Astrocyte (in vitro differentiated cells and primary cell): ENCODE data around the gene GRIA1. TPM values are rescaled to one million over a fixed set of nuclear protein-coding genes. Genes with fewer than 3 reads are reported as not detected.

Source experiments
- DNase-seq: peaks from one replicate; pipeline ENCODE4 v3.0.0-alpha.2; 2010; ENCODE audit warnings: low read depth
- FAIRE-seq: peaks from 2 replicates; lab custom pipeline; 2011; peaks lifted over from hg19 to GRCh38; lab: Jason Lieb, UNC
- H2AFZ ChIP-seq: 2 replicates; pipeline ENCODE4 v1.6.0; 2012; ENCODE audit warnings: low read depth, low read length, inconsistent platforms
- H3K27ac ChIP-seq: 2 replicates; pipeline ENCODE4 v1.5.1; 2011; ENCODE audit warnings: low read depth, low read length, inconsistent platforms
- H3K27me3 ChIP-seq: 2 replicates; pipeline ENCODE4 v1.6.0; 2011; ENCODE audit warnings: low read length, inconsistent platforms; ENCODE audit not compliant: insufficient read depth
- H3K36me3 ChIP-seq: 2 replicates; pipeline ENCODE4 v1.5.1; 2011; ENCODE audit warnings: low read length, inconsistent platforms; ENCODE audit not compliant: insufficient read depth
- H3K4me1 ChIP-seq: 2 replicates; pipeline ENCODE4 v1.5.1; 2011; ENCODE audit warnings: low read length, inconsistent platforms; ENCODE audit not compliant: insufficient read depth
- H3K4me2 ChIP-seq: 2 replicates; pipeline ENCODE4 v1.6.0; 2012; ENCODE audit warnings: low read length, inconsistent platforms
- H3K4me3 ChIP-seq: 2 replicates; pipeline ENCODE4 v1.5.1; 2011; ENCODE audit warnings: low read depth, mild to moderate bottlenecking, low read length, inconsistent platforms; ENCODE audit not compliant: insufficient read depth
- H3K79me2 ChIP-seq: 2 replicates; pipeline ENCODE4 v1.6.0; 2012; ENCODE audit warnings: mild to moderate bottlenecking, low read length, inconsistent platforms; ENCODE audit not compliant: insufficient read depth
- H3K9ac ChIP-seq: 2 replicates; pipeline ENCODE4 v1.6.0; 2012; ENCODE audit warnings: mild to moderate bottlenecking, low read length, inconsistent platforms
- H3K9me3 ChIP-seq: 2 replicates; pipeline ENCODE4 v1.5.1; 2012; ENCODE audit warnings: low read depth, mild to moderate bottlenecking, low read length, inconsistent platforms; ENCODE audit not compliant: insufficient read depth
- H4K20me1 ChIP-seq: 2 replicates; pipeline ENCODE4 v1.6.0; 2012; ENCODE audit warnings: low read length, inconsistent platforms; ENCODE audit not compliant: insufficient read depth
- H3K27ac Mint-ChIP-seq: one replicate; pipeline ENCODE4 v1.8.0; 2021; ENCODE audit warnings: mild to moderate bottlenecking, mixed read lengths; ENCODE audit not compliant: unreplicated experiment
- H3K27me3 Mint-ChIP-seq: one replicate; pipeline ENCODE4 v1.8.0; 2021; ENCODE audit warnings: low read depth, mixed read lengths; ENCODE audit not compliant: unreplicated experiment
- H3K36me3 Mint-ChIP-seq: one replicate; pipeline ENCODE4 v1.8.0; 2021; ENCODE audit warnings: low read depth, mixed read lengths; ENCODE audit not compliant: unreplicated experiment
- H3K4me1 Mint-ChIP-seq: one replicate; pipeline ENCODE4 v1.8.0; 2021; ENCODE audit warnings: low read depth, mixed read lengths; ENCODE audit not compliant: unreplicated experiment
- H3K4me3 Mint-ChIP-seq: one replicate; pipeline ENCODE4 v1.8.0; 2021; ENCODE audit warnings: mild to moderate bottlenecking, moderate library complexity, mixed read lengths; ENCODE audit not compliant: unreplicated experiment
- H3K9me3 Mint-ChIP-seq: one replicate; pipeline ENCODE4 v1.8.0; 2021; ENCODE audit warnings: mild to moderate bottlenecking, mixed read lengths; ENCODE audit not compliant: unreplicated experiment
- CTCF ChIP-seq: IDR thresholded peaks from 2 replicates; pipeline ENCODE4 v1.5.1; 2011; ENCODE audit warnings: low read depth, mild to moderate bottlenecking, inconsistent platforms, low read length, moderate library complexity; ENCODE audit not compliant: insufficient read depth
- EZH2 ChIP-seq: IDR thresholded peaks from 2 replicates; pipeline ENCODE4 v1.6.1; 2012; ENCODE audit warnings: mild to moderate bottlenecking, low read length, inconsistent platforms; ENCODE audit not compliant: insufficient read depth
- total RNA-seq: library from RNA; stranded (reverse); gene quantifications from 2 replicates; pipeline ENCODE4 v1.2.1, GENCODE V29; 2021

GRIA1 gene
- total RNA-seq, 1 donor from 2014 or later: 5.4 TPM

GRCh38 chr5:153765987-153766386 lies 275.5 kb downstream of the GRIA1 start:
- Mint-ChIP-seq H3K27ac (no peak overlapping the region), H3K27me3 (peaks cover 3% of the 10 kb centered on the region), H3K9me3 (peaks cover 4% of the 10 kb centered on the region), H3K36me3 (peaks cover 2% of the 10 kb centered on the region), H3K4me1 (no peaks in the 10 kb centered on the region), H3K4me3 (no peak overlapping the region)
- no peak overlapping the region for H3K9ac ChIP-seq
- no peak for TF ChIP-seq CTCF
- no peak for TF ChIP-seq EZH2
- no peak overlapping the region for H3K27ac ChIP-seq
- no peaks in the 10 kb centered on the region for H3K79me2 ChIP-seq
- H2AFZ ChIP-seq: no peak overlapping the region
- H3K9me3 ChIP-seq: no peaks in the 10 kb centered on the region
- H3K4me2 ChIP-seq: no peak overlapping the region
- no peak overlapping the region for H3K4me3 ChIP-seq
- no peaks in the 10 kb centered on the region for H3K4me1 ChIP-seq
- DNase-seq: no peak
- no peaks in the 10 kb centered on the region for H4K20me1 ChIP-seq
- no peaks in the 10 kb centered on the region for H3K36me3 ChIP-seq
- FAIRE-seq: no peak
- no peaks in the 10 kb centered on the region for H3K27me3 ChIP-seq

- no peak overlapping the region for H3K4me2 ChIP-seq
- FAIRE-seq (no peak), DNase-seq (no peak)
- no peak overlapping the region for H2AFZ ChIP-seq
- Mint-ChIP-seq H3K4me3 (no peak overlapping the region), H3K27me3 (peaks cover 5% of the 10 kb centered on the region), H3K4me1 (no peaks in the 10 kb centered on the region), H3K36me3 (peaks cover 2% of the 10 kb centered on the region), H3K27ac (no peak overlapping the region), H3K9me3 (peaks cover 4% of the 10 kb centered on the region)
- no peaks in the 10 kb centered on the region for H3K27me3 ChIP-seq
- H3K9ac ChIP-seq: no peak overlapping the region
- no peak overlapping the region for H3K4me3 ChIP-seq
- no peaks in the 10 kb centered on the region for H4K20me1 ChIP-seq
- no peak for TF ChIP-seq CTCF
- no peak for TF ChIP-seq EZH2
- H3K27ac ChIP-seq: no peak overlapping the region
- H3K4me1 ChIP-seq: no peaks in the 10 kb centered on the region
- no peaks in the 10 kb centered on the region for H3K36me3 ChIP-seq
- H3K79me2 ChIP-seq: no peaks in the 10 kb centered on the region
- H3K9me3 ChIP-seq: no peaks in the 10 kb centered on the region
Measured at GRCh38 chr5:153767221-153768188, 277.0 kb downstream of the GRIA1 start.

GRCh38 chr5:153770066-153770465 lies 279.6 kb downstream of the GRIA1 start:
- Histone ChIP-seq H2AFZ (no peak overlapping the region), H3K4me2 (no peak overlapping the region), H3K36me3 (no peaks in the 10 kb centered on the region), H3K4me1 (no peaks in the 10 kb centered on the region), H3K27me3 (no peaks in the 10 kb centered on the region), H3K79me2 (no peaks in the 10 kb centered on the region), H4K20me1 (no peaks in the 10 kb centered on the region), H3K9ac (no peak overlapping the region), H3K9me3 (no peaks in the 10 kb centered on the region), H3K4me3 (no peak overlapping the region), H3K27ac (no peak overlapping the region)
- no peak overlapping the region for H3K27ac Mint-ChIP-seq
- FAIRE-seq: no peak
- H3K36me3 Mint-ChIP-seq: peaks cover 2% of the 10 kb centered on the region
- H3K9me3 Mint-ChIP-seq: peaks cover 2% of the 10 kb centered on the region
- DNase-seq: no peak
- no peak for TF ChIP-seq EZH2
- no peak for TF ChIP-seq CTCF
- H3K4me1 Mint-ChIP-seq: no peaks in the 10 kb centered on the region
- no peak overlapping the region for H3K4me3 Mint-ChIP-seq
- peaks cover 2% of the 10 kb centered on the region for H3K27me3 Mint-ChIP-seq
